Measurements from ENCODE around the gene CHST9.

CHST9 gene

GRCh38 chr18:27120246-27120645 is 64.9 kb downstream of the CHST9 start:
- no peak for DNase-seq (ENCODE audit: low read depth)
- TF ChIP-seq CTCF (IDR thresholded peaks at IDR 0.05; ENCODE audit: insufficient read depth, low read depth, low read length, missing control alignments), result no peak
- no peak overlapping the region for H3K4me3 ChIP-seq (ENCODE audit: low read depth, low read length)

GRCh38 chr18:27118973-27119372 is 66.1 kb downstream of the CHST9 start:
- TF ChIP-seq CTCF (IDR thresholded peaks at IDR 0.05; ENCODE audit: insufficient read depth, low read depth, low read length, missing control alignments), result no peak

GRCh38 chr18:27114842-27115241 is 70.3 kb downstream of the CHST9 start:
- no peak for TF ChIP-seq CTCF (IDR thresholded peaks at IDR 0.05; ENCODE audit: insufficient read depth, low read depth, low read length, missing control alignments)
- no peak for DNase-seq (ENCODE audit: low read depth)
- H3K4me3 ChIP-seq (ENCODE audit: low read depth, low read length), result no peak overlapping the region

More at GRCh38 chr18:27118973-27119372, 66.1 kb downstream of the CHST9 start:
- DNase-seq (ENCODE audit: low read depth), result no peak
- no peak overlapping the region for H3K4me3 ChIP-seq (ENCODE audit: low read depth, low read length)

GRCh38 chr18:27113358-27113757 is 71.8 kb downstream of the CHST9 start:
- no peak for DNase-seq (ENCODE audit: low read depth)
- no peak for TF ChIP-seq CTCF (IDR thresholded peaks at IDR 0.05; ENCODE audit: insufficient read depth, low read depth, low read length, missing control alignments)
- no peak overlapping the region for H3K4me3 ChIP-seq (ENCODE audit: low read depth, low read length)

- no peak for DNase-seq (ENCODE audit: low read depth)
- H3K4me3 ChIP-seq (ENCODE audit: low read depth, low read length), result no peak overlapping the region
- TF ChIP-seq CTCF (IDR thresholded peaks at IDR 0.05; ENCODE audit: insufficient read depth, low read depth, low read length, missing control alignments), result no peak
These were observed 74.8 kb downstream of the CHST9 start for GRCh38 chr18:27110319-27110718.

GRCh38 chr18:27109451-27109850 is 75.7 kb downstream of the CHST9 start:
- DNase-seq (ENCODE audit: low read depth), result no peak
- no peak overlapping the region for H3K4me3 ChIP-seq (ENCODE audit: low read depth, low read length)
- no peak for TF ChIP-seq CTCF (IDR thresholded peaks at IDR 0.05; ENCODE audit: insufficient read depth, low read depth, low read length, missing control alignments)

- no peak for TF ChIP-seq CTCF (IDR thresholded peaks at IDR 0.05; ENCODE audit: insufficient read depth, low read depth, low read length, missing control alignments)
- H3K4me3 ChIP-seq (ENCODE audit: low read depth, low read length), result no peak overlapping the region
- DNase-seq (ENCODE audit: low read depth), result no peak
These were observed 76.3 kb downstream of the CHST9 start for GRCh38 chr18:27108842-27109241.

Measured in GM12865 (cell line).